ENCODE results near the gene MUC2.

The MUC2 gene

GRCh38 chr11:1060852-1061616 is 13.6 kb upstream of the MUC2 start:
- Histone ChIP-seq H3F3A (ENCODE audit: insufficient read depth, low read length) (no peaks in the 10 kb centered on the region), H3K4me1 (ENCODE audit: low read length) (no peaks in the 10 kb centered on the region), H3K9ac (ENCODE audit: low read length) (no peak overlapping the region), H3K4me3 (ENCODE audit: low read length) (no peak overlapping the region; the same call in 1 of the 2 replicates), H3K79me2 (ENCODE audit: low read length) (no peaks in the 10 kb centered on the region), H4K20me1 (ENCODE audit: insufficient read depth, low read length) (no peaks in the 10 kb centered on the region), H3K4me2 (ENCODE audit: low read depth, low read length) (peak overlapping the region; percentile 11; the same call in 1 of the 2 replicates), H3K36me3 (replicated peaks; ENCODE audit: insufficient read depth, low read length) (no peaks in the 10 kb centered on the region), H3K9me3 (replicated peaks; ENCODE audit: insufficient read depth, low read length) (no peaks in the 10 kb centered on the region), H2AFZ (ENCODE audit: low read length) (0 out of 2 replicates have a peak overlapping the region, but pooled peaks have one; percentile 24), H3K27ac (ENCODE audit: low read length) (no peak overlapping the region), H3K27me3 (replicated peaks; ENCODE audit: insufficient read depth, low read length) (peaks cover 89% of the 10 kb centered on the region), H3K9me2 (replicated peaks; ENCODE audit: insufficient read depth, low read length) (no peaks in the 10 kb centered on the region)
- no peak for TF ChIP-seq EZH2phosphoT487 (IDR thresholded peaks at IDR 0.05; ENCODE audit: low read length)
- TF ChIP-seq, protein P1, sequence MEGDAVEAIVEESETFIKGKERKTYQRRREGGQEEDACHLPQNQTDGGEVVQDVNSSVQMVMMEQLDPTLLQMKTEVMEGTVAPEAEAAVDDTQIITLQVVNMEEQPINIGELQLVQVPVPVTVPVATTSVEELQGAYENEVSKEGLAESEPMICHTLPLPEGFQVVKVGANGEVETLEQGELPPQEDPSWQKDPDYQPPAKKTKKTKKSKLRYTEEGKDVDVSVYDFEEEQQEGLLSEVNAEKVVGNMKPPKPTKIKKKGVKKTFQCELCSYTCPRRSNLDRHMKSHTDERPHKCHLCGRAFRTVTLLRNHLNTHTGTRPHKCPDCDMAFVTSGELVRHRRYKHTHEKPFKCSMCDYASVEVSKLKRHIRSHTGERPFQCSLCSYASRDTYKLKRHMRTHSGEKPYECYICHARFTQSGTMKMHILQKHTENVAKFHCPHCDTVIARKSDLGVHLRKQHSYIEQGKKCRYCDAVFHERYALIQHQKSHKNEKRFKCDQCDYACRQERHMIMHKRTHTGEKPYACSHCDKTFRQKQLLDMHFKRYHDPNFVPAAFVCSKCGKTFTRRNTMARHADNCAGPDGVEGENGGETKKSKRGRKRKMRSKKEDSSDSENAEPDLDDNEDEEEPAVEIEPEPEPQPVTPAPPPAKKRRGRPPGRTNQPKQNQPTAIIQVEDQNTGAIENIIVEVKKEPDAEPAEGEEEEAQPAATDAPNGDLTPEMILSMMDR (IDR thresholded peaks at IDR 0.05; ENCODE audit: low read length): no peak
- TF ChIP-seq EZH2 (optimal IDR thresholded peaks at IDR 0.05; ENCODE audit: low read depth, low read length): no peak
- DNase-seq: no peak

- no peaks in the 10 kb centered on the region for H3K4me1 ChIP-seq (ENCODE audit: low read length)
- TF ChIP-seq, protein P1 (IDR thresholded peaks at IDR 0.05; ENCODE audit: low read length): no peak
- TF ChIP-seq EZH2phosphoT487 (IDR thresholded peaks at IDR 0.05; ENCODE audit: low read length) (no peak), EZH2 (optimal IDR thresholded peaks at IDR 0.05; ENCODE audit: low read depth, low read length) (no peak)
These were observed 12.4 kb upstream of the MUC2 start for GRCh38 chr11:1062075-1062820.

GRCh38 chr11:1064167-1064566 is 10.5 kb upstream of the MUC2 start:
- Histone ChIP-seq H3K27ac (ENCODE audit: low read length) (no peak overlapping the region), H3K9ac (ENCODE audit: low read length) (no peak overlapping the region), H3K4me1 (ENCODE audit: low read length) (no peaks in the 10 kb centered on the region), H3K9me3 (replicated peaks; ENCODE audit: insufficient read depth, low read length) (no peaks in the 10 kb centered on the region), H4K20me1 (ENCODE audit: insufficient read depth, low read length) (no peaks in the 10 kb centered on the region), H3K27me3 (replicated peaks; ENCODE audit: insufficient read depth, low read length) (peaks cover 91% of the 10 kb centered on the region), H3F3A (ENCODE audit: insufficient read depth, low read length) (no peaks in the 10 kb centered on the region), H3K36me3 (replicated peaks; ENCODE audit: insufficient read depth, low read length) (no peaks in the 10 kb centered on the region), H3K9me2 (replicated peaks; ENCODE audit: insufficient read depth, low read length) (no peaks in the 10 kb centered on the region), H3K79me2 (ENCODE audit: low read length) (no peaks in the 10 kb centered on the region), H2AFZ (ENCODE audit: low read length) (no peak overlapping the region), H3K4me2 (ENCODE audit: low read depth, low read length) (no peak overlapping the region), H3K4me3 (ENCODE audit: low read length) (no peak overlapping the region)
- DNase-seq: no peak
- TF ChIP-seq, protein P1 (IDR thresholded peaks at IDR 0.05; ENCODE audit: low read length): no peak

More at GRCh38 chr11:1062075-1062820, 12.4 kb upstream of the MUC2 start:
- no peak for DNase-seq
- peaks cover 89% of the 10 kb centered on the region for H3K27me3 ChIP-seq (replicated peaks; ENCODE audit: insufficient read depth, low read length)
- H3K27ac ChIP-seq (ENCODE audit: low read length): no peak overlapping the region
- H3K9me2 ChIP-seq (replicated peaks; ENCODE audit: insufficient read depth, low read length): no peaks in the 10 kb centered on the region
- no peaks in the 10 kb centered on the region for H4K20me1 ChIP-seq (ENCODE audit: insufficient read depth, low read length)
- H3F3A ChIP-seq (ENCODE audit: insufficient read depth, low read length): no peaks in the 10 kb centered on the region
- no peaks in the 10 kb centered on the region for H3K79me2 ChIP-seq (ENCODE audit: low read length)
- no peaks in the 10 kb centered on the region for H3K36me3 ChIP-seq (replicated peaks; ENCODE audit: insufficient read depth, low read length)
- no peak overlapping the region for H3K4me3 ChIP-seq (ENCODE audit: low read length)
- H3K9me3 ChIP-seq (replicated peaks; ENCODE audit: insufficient read depth, low read length): no peaks in the 10 kb centered on the region
- no peak overlapping the region for H3K4me2 ChIP-seq (ENCODE audit: low read depth, low read length)
- no peak overlapping the region for H2AFZ ChIP-seq (ENCODE audit: low read length)
- no peak overlapping the region for H3K9ac ChIP-seq (ENCODE audit: low read length)

Measured in MM.1S (cell line).